NCI-H1436 treated with DMSO at 0.1 percent for 48 hours (cell line): ENCODE results near the gene INS.

Source experiments
- DNase-seq: peaks from one replicate; lab custom pipeline; 2025; lab: John Stamatoyannopoulos, UW

INS gene

DNA sequence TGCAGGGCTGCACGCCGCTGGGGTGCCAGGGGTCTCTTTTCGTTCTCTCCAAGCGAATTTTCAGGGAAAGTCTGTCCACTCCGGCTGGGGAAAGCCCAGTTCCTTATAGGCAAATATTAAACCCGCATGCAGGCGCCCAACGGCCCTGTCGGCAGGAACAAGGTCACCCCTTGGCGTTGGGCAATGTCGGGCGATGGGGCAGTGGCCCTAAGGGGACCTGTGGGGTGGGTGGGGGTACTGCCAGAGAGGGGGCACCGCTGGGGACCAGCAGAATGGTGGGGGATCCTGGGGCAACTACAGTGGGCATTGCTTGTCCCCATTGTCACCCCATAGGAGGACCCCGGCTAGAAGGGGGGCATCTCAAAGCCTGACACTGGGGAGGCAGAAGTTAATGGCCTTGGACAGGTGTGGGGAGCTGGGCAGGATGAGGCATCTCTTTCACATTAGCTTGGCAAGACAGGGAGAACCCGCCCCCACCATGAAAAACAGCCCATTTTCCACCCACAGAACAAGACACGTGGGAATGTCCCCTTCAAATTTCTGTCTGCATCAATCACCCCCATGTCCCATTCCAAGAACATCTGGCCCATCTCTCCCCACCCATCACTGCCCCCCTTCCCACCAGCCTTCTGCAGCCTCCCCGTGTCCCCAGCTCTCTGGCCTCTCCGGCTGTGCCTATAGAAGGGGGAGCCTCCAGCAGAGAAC lies 16.3 kb downstream of the INS start:
- DNase-seq: no peak

DNA sequence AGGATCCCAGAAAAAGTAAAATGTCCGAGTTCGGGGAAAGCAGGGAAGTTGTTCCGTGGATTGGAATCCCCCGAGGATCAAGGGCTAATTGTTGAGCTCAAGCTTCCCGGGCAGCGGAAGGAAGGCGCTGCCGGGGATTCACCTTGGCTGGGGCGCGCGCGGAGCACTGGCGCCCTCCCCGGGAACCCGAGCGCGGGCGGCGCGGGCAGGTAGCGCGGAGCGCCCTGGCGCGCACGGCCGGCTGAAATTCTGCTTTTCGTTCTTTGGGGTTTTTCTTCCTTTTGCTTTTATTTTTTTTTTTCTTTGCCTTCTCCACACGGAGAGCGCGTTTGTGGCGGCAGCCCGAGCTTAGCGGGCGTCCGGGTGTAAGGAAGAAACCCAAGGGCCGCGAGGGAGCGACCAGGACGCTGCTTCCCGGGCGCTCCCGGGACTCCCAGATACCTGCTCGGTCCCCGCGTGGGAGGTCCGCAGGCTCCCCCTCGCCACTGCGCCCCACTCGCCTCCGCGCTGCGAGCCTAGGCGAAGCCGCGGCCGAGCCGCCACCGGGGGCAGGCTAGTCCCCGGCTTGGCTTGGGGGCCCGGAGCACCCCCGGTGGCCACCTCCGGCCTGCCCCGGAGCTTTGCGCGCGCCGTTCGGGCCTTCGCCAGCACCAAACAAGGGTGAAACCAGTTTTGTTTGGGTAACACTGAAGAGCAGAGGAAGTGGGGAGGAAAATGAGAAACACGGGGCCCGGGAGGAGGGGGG lies 17.0 kb downstream of the INS start:
- DNase-seq: no peak

DNA sequence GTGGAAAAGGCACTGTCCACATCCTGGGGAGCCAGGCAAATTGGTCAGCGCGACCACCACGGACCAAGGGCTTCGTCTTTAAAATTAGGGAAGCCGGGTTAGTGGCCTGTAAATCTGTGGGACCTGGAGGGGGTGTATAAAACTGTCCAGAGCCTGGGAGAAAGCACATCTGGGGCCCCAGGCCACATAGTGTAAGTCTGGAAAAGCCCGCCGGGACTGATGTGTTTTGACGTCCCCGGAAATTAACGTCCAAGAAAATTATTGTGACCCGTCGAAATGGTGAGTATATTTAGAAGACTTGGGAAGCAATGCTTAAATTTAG lies 17.6 kb downstream of the INS start:
- DNase-seq: no peak

DNA sequence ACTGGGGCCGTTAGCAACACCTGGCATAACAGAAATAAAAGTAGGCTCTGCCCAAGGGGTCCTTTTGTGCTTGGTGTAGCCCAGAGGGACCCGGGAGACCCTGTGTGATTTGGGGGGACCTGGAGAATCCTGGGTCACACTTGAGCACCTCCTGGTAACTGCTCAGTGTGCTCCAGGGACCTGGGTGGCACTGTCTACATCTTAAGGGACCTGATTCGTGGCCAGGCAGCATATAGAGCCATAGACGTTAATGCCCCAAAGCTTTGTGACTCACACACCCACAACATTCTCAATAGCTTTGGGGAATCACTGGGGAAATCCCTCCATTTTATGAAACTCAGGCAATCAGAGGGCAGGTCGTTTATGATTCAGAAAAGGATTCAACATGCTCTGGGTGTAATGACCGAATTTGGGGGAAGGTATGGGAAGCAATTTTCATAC lies 18.2 kb downstream of the INS start:
- DNase-seq: no peak

- no peak for DNase-seq
These were observed 18.7 kb downstream of the INS start for GRCh38 chr11:2142300-2142759.

DNA sequence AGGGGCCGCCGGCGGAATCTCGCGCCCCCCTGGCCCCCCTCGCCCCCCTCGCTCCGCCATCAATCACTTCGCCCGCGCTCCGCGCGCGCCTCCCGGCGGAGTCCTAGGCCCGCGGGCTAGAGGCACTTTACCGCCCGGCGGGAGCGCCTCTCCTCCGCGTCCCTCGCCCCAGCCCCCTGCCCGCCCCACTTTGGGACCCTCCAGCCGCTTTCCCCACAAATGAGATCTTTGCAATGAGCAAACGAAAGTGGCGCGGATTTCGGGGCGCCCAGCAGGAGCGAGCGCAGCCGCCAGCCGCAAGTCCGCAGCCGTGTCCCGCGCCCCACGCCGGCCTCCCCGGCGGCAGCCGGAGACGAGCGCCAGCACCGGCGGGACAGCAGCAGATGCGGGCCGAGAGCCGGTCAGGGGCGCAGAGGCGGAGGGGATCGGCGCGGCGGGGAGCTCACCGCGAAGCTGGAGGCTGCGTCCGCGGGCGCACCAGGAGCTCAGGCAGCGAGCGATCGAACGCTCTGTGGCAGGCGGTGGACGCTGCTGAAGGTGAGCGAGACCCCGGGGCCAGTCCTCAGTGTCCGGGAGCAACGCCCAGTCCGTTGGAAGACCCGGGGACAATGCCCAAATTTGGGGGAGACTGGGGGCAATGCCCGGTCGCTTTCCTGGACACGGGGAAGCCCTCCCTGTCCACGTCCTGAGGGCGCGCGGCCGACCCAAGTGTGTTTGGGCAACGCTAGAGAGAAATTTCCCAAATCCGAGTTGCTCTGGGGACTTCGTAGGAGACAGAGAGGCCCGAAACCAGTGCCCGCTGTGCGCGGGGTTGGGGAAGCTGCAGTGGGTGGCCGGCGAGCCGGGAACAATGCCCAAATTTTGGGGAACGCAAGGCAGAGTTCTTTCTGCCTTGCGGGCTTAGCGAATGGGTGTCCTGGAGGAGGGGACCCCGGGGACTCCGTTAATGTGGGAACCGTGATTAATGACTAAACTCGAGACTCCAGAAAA lies 20.3 kb downstream of the INS start:
- no peak for DNase-seq

- DNase-seq: no peak
These were observed 21.2 kb downstream of the INS start for GRCh38 chr11:2139621-2140337.

- DNase-seq: no peak
These were observed 21.9 kb downstream of the INS start, which contains the start of gene IGF2 for GRCh38 chr11:2139123-2139521. Gene IGF2 (minus strand): TSS chr11:2139389. CDS start chr11:2135523, 3,866 bp downstream.

- no peak for DNase-seq
These were observed 22.4 kb downstream of the INS start for GRCh38 chr11:2138431-2139122.

- DNase-seq: no peak
These were observed 23.0 kb downstream of the INS start for GRCh38 chr11:2138068-2138430.

DNA sequence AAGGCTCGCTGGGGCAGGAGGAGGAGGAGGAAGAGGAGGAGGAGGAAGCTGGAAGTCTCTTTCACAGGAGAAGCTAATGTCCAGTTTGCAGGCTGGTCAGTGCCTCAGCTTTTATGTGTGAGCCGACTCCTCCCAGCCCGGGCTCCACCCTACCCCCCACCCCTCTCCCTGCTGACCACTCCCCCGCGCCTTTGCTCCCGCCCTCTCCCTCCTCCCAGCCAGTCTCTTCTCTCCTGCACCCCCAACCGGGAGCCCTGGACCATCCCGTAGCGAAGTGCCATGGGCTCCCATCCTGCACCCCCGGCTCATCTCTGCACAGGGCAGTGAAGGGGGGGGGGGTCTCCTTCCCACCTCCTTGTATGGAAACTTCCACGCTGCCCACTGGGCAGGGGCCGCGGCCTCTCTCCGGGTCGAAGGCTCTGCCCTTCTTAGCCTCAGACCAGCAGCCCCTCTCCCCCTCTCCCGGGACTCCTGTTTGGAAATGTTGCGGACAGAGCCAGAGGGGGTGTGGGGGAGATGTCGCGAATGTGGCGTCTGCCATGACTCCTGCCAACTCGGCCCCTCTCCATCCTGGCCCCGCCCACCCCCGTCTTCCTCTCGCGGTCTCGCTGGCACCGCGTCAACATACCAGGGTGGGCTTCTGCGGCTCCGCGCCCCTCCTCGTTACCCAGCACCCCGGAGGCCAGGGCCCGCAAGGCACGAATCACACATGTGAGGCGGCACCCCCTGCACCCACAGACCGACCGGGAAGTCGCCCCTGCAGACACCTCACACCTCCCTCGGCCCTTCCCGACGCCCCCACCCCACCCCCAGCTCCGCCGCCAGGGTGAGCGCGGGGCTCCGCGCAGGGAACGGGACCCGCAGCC lies 23.6 kb downstream of the INS start:
- no peak for DNase-seq

DNA sequence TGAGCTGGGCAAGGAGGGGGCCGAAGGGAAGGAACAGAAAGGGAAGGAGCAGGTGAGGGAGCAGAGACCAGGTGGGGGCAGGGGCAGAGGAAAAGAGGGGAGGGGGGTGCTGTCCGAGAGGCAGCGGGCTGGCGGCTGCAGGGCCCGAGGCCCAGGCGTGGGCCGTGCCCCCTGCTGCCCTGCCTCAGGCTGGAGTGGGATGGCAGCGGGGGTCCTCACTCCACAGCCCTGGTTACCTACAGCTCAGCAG lies 24.1 kb downstream of the INS start:
- DNase-seq: no peak

DNA sequence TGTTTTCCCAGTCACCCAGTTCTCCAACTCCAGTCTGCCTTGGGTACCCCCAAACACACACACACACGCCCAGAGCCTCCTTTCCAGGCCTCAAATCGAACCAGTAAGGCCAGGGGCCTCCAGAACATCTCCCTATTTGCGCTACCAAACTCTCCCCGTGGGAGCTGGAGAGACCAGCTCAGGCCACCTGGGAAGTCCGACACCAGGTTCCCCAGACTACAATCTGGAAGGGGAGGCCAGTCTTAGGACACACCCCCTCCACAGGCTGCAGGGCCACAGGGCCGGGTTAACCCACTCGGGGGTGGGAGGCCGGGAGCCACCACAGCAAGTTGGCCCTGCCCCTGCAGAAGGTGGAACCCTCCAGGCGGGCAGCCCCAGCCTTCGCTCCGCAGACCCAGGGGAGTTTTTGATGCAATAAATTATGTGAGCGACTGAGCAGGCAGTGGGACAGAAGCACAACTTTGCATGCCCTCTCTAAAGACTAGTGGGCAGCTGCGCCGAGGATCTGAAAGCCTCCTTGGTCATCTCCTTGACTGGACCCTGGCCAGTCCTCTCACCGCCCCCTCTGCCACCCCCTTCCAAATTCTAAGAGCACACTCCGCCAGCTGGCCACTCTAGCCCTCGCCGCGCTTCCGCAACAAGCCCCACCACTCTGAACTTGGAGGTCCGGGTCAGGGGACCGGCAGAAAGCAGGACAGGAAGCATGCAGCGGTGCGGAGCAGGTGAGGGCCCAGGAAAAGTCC lies 24.6 kb downstream of the INS start:
- DNase-seq: no peak

- DNase-seq: no peak
These were observed 25.3 kb downstream of the INS start for GRCh38 chr11:2135648-2136201.

GRCh38 chr11:2135018-2135569 lies 25.9 kb downstream of the INS start:
- no peak for DNase-seq

DNA sequence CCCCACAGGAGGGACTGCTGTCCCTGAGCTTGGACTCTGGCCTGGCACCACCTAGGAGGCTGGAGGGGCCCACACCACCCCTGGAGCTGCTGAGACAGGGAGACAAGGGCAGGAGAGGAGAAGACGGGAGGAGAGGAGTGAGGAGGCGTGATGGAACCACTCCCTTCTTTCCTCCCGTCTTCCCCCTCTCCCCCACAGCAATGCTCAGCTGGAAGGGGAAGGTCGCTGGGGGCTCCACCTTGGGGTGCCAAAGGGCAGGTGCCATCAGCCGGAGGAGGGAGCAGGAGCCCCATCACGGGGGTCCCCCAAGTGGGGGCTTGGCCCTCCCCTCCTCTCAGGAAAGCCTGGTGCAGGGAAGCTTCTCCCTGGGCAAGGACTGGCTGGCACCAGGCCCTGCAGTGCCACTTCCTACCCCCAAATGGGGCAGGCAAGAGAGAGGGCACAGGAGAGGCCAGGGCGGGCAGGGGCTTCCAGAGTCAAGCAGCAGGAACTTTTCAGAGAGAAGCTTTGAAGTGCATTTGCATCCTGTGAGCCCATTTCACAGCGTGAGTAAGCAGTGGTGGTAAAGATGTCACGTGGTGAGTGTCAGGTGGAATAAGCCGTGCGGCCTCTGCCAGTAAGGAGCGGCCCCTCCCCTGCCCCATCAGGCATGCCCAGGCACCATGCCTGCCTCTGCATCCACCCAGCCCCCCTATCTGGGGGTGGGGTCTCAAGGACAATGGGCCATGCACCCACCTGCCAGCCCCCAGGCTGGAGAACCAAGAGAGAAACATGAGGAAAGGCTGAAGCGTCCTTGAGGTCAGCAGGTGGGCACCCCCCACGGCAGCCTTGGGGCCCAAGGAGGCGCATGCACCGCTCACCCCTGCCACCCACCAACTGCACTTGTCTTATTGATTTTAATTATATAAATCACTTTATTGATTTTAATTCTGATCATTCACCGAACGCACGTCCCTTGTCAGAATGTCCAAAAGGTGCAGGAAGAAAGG lies 26.7 kb downstream of the INS start:
- DNase-seq: no peak

GRCh38 chr11:2133241-2134021 lies 27.6 kb downstream of the INS start:
- no peak for DNase-seq
